NCI-H1417 treated with DMSO at 0.1 percent for 48 hours (cell line): ENCODE results near the gene POLR2F.
"Not testable (repeated sequence)": the region's sequence is repeated elsewhere in the genome, so short reads cannot be mapped to it uniquely, and the experiment has no call there.

Experiments used
- DNase-seq: peaks from one replicate; lab custom pipeline; 2025; lab: John Stamatoyannopoulos, UW

The POLR2F gene

GRCh38 chr22:37953062-37953436 lies 450 bp upstream of the POLR2F start:
- no peak for DNase-seq

- DNase-seq = no peak
Measured at GRCh38 chr22:37954686-37955085, 1.2 kb downstream of the POLR2F start.

GRCh38 chr22:37955825-37956397 lies 2.4 kb downstream of the POLR2F start:
- not testable (repeated sequence) for DNase-seq

GRCh38 chr22:37957232-37957631 lies 3.7 kb downstream of the POLR2F start:
- DNase-seq = no peak

GRCh38 chr22:37959231-37959825 lies 5.8 kb downstream of the POLR2F start:
- no peak for DNase-seq

GRCh38 chr22:37961062-37961461 lies 7.6 kb downstream of the POLR2F start:
- DNase-seq = no peak

GRCh38 chr22:37965940-37966664 lies 12.6 kb downstream of the POLR2F start:
- no peak for DNase-seq

- DNase-seq = no peak
Measured at GRCh38 chr22:37967147-37967546, 13.6 kb downstream of the POLR2F start.

GRCh38 chr22:37967637-37968451 lies 14.3 kb downstream of the POLR2F start:
- DNase-seq = no peak

- DNase-seq = no peak
Measured at GRCh38 chr22:37968452-37969251, 15.2 kb downstream of the POLR2F start.

- no peak for DNase-seq
Measured at GRCh38 chr22:37970864-37971263, 17.4 kb downstream of the POLR2F start.

GRCh38 chr22:37971475-37972434 lies 18.3 kb downstream of the POLR2F start:
- no peak for DNase-seq

- DNase-seq = no peak
Measured at GRCh38 chr22:37972527-37972926, 19.0 kb downstream of the POLR2F start.

- DNase-seq = no peak
Measured at GRCh38 chr22:37973271-37974170, 20.0 kb downstream of the POLR2F start.

- DNase-seq = no peak
Measured at GRCh38 chr22:37975153-37975552, 21.7 kb downstream of the POLR2F start.

- DNase-seq = not testable (repeated sequence)
Measured at GRCh38 chr22:37976022-37976421, 22.5 kb downstream of the POLR2F start.

- no peak for DNase-seq
Measured at GRCh38 chr22:37976547-37976946, 23.0 kb downstream of the POLR2F start.

GRCh38 chr22:37979782-37980181 lies 26.3 kb downstream of the POLR2F start:
- DNase-seq = no peak

GRCh38 chr22:37981282-37982011 lies 27.9 kb downstream of the POLR2F start:
- no peak for DNase-seq
